Measurements from ENCODE around the gene PCDH9.

GRCh38 chr13:66972659-66973058 is 257.5 kb downstream of the PCDH9 start:
- TF ChIP-seq CTCF (IDR thresholded peaks at IDR 0.05; ENCODE audit: low read length) (no peak), EZH2 (IDR thresholded peaks at IDR 0.05; ENCODE audit: borderline replicate concordance, low read length) (no peak)

All from OCI-LY1 (cell line).